HG03135 (cell line): ENCODE data around the gene CADM4.
"Not testable (repeated sequence)": the region's sequence is repeated elsewhere in the genome, so short reads cannot be mapped to it uniquely, and the experiment has no call there.

Experiments used
- ATAC-seq: cut with Tn5 transposase; IDR thresholded peaks from one replicate; pipeline ENCODE4 v1.9.1; 2021; ENCODE audit warnings: mild to moderate bottlenecking, moderate library complexity; ENCODE audit not compliant: unreplicated experiment

The CADM4 gene, protein sequence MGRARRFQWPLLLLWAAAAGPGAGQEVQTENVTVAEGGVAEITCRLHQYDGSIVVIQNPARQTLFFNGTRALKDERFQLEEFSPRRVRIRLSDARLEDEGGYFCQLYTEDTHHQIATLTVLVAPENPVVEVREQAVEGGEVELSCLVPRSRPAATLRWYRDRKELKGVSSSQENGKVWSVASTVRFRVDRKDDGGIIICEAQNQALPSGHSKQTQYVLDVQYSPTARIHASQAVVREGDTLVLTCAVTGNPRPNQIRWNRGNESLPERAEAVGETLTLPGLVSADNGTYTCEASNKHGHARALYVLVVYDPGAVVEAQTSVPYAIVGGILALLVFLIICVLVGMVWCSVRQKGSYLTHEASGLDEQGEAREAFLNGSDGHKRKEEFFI

DNA sequence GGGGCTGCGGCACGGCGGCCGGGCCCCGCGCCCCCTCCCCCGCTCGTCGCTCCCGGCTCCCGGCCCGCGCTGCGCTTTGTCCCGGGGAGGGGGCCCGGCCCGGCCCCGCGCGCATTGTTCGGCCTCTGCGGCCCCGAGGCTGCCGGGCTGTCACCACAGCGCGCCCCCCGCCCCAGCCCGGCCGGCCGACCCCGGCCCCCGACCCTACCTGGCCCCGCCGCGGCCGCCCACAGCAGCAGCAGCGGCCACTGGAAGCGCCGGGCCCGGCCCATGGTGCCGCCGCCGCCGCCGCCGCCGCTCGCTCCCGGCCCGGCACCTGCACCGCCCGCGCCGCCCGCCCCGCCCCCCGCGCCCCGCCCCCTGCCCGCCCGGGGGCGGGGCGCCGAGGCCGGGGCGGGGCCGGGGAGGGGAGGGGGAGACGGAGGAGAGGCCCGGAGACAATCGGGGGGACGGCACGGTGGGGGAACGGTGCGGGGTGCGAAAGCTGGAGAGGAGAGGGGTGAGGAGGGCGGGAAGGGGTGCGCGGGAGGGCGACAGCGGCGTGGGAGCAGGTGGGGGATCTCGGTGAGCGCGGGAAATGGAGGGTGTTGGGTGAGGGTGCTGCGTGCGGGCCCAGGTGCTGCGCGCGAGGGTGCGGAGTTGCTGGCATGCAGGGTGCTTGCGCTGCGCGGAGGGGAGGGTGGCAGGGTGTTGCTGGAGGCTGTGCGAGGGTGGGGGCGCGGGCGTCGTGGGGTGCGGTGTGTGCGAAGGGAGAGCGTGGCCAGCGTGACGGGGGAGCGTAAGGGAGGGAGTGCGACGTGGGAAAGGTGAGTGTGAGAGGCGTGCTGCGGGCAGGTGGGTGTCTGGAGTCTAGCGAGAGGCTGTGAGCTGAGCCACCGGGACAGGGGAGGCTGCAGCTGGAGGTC is at the start of gene CADM4:
Gene CADM4 (minus strand): TSS at position 332 of the 905 bp plus-strand sequence. CDS start 60 bp downstream, at position 272.
- no peak for ATAC-seq

DNA sequence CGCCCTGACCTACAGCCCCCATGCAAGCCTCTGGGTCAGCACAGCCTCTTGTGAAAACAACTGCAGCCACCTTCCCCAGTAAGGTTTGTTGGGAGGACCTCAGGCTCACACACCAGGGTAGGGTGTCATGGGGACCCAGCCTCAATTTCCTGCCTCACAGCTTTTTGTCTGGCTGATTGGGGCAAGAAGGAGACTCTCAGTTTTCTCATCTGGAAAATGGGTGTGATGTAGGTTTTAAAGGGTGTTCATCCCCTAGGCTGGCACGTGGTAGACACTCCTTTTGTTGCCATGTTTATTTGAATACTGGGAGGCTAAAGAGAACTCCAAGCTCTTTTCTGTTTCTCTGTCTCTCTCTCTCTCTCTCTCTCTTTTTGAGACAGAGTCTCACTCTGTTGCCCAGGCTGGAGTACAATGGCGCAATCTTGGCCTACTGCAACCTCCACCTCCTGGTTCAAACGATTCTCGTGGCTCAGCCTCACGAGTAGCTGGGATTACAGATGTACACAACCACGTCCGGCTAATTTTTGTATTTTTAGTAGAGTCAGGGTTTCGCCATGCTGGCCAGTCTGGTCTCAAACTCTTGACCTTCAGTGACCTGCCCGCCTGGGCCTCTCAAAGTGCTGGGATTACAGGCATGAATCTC is 48.5 kb upstream of the CADM4 start:
- ATAC-seq: no peak

DNA sequence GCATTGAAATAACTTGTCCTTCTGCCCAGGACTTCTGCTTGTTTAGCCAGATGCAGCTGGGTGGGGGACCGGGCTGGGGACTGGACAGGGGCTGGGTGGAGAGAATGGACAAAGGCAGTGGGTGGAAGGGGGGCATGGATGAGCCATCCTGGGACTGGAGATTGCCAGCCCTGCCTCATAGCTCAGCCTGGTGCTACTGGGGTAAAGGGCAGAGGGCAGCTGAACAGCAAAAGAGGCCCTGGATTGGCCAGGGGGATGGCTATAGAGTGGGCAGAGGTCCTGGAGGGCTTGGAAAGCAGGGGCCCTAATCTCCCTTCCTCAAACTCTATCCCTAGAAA is 48.0 kb upstream of the CADM4 start:
- no peak for ATAC-seq

DNA sequence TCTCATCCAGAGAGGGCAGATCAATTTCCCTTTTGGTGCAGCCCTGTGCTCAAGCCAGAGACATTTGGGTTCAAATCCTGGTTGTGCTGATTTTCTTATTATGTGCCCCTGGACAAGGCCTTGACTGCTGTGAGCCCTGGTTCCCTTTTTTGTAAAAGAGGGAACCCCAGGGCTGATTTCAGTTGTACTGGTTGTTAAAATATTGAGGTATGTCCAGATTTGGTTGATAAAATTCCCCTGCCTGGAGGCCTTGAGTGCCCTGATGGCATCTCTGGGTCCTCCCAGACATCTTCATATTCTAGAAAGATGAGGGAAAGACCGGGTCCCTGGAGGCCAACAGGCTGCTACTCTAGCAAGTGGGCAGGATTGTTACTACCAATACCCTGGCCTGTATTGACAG is 44.7 kb upstream of the CADM4 start:
- no peak for ATAC-seq

DNA sequence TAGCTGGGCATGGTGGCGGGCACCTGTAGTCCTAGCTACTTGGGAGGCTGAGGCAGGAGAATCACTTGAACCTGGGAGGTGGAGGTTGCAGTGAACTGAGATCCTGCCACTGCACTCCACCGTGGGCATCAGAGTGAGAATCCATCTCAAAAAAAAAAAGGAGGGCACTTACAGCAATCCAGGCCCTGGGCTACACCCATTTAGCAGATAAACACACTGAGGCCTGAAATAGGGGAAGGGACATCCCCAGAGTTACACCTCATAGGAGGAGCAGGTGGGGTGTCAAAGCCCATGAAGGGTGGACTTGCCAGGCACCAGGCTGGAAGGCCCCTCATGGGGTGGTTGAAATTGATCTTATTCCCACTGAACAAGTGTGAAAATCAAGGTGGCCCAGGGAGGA is 44.3 kb upstream of the CADM4 start:
- ATAC-seq: no peak

DNA sequence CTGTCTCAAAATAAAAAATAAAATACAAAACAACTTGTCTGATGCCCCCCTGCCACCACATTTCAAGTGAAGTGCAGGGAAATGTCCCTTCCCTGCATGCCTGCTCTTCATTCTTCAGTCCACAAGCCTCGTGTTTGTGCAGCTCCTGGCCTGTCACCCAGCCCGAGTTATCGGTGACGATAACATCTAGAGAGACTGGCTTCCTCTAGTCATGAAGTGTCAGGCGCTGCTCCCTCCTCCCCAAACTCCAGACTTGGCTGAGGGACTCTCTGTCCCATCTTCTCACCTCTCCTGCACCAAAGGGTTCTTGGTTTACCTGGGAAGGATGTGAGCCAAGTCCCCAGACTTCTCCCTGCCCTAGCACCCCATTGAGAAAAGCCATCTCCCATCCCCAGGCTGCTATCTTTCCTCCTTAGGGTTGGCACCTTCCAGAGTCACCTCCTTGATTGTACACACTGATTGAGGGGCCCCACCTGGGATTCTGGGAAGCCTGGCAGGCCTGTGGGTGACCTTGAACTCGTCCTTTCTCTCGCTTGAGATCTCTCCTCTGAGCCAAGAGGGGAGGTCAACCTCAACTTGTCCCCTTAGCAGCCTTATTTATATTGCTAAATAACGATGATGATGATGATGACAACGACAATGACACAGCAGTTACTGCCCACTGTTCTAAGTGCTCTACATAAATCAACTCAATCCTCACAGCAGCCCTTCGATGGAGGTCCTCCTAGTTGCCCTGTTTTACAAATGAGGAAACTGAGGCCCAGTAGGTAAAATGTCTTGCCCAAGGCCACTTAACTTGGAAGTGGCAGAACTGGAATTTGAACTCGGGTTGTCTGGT is 43.4 kb upstream of the CADM4 start:
- no peak for ATAC-seq

DNA sequence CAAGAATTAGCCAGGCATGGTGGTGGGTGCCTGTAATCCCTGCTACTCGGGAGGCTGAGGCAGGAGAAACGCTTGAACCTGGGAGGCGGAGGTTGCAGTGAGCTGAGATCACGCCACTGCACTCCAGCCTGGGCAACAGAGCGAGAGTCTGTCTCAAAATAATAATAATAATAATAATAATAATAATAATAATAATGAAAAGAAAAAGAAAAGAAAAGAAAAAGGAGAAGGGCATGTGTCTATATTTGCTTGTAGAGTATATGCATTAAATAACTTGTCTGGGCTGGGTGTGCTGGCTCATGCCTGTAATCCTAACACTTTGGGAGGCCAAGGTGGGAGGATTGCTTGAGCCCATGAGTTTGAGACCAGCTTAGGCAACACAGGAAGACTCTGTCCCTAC is 42.6 kb upstream of the CADM4 start:
- ATAC-seq: not testable (repeated sequence)

DNA sequence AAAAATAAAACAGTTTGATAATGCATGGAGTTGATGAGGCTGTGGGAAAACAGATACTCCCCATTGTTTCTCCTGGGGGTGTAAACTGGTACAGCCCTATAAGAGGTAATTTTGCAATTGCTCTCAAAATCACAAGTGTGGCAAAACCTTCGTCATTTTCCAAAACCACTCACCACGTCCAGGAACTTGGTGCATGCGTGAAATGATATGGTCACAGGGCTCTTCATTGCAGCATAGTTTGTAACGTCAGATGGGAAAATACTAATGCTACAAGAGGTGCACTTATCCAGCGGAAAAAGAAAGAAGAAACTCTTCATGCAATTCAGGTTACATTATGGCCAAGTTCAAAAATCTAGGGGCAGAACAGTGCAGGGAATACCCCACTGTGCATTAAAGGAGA is 42.2 kb upstream of the CADM4 start:
- ATAC-seq: no peak

DNA sequence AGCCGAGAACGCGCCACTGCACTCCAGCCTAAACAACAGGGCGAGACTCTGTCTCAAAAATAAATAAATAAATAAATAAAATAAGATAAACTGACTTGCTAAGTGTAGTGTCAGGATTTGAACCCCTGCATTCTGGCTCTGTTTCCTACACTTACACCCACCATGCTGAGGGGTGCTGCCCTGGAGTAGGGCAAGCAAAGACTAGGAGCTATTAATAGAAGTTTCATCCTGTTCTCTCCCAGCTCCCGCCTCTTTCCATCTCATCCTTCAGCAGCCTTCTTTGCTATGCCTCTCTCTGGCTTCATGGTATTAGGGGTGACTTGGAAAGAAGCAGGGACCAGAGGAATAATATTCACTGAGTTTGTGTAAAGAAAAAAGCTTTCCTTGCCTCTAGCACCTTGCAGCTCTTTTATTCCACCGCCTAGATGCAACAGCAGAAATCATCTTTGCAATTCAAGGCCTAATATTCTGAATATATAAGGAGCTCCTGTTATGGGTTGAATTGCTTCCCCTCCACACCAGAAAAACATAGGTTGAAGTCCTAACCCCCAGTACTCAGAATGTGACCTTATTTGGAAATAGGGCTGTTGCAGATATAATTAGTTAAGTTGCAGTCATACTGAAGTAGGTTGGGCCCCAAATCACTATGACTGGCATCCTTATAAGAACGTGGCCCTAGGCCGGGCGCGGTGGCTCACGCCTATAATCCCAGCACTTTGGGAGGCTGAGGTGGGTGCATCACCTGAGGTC is 39.0 kb upstream of the CADM4 start:
- ATAC-seq: no peak

DNA sequence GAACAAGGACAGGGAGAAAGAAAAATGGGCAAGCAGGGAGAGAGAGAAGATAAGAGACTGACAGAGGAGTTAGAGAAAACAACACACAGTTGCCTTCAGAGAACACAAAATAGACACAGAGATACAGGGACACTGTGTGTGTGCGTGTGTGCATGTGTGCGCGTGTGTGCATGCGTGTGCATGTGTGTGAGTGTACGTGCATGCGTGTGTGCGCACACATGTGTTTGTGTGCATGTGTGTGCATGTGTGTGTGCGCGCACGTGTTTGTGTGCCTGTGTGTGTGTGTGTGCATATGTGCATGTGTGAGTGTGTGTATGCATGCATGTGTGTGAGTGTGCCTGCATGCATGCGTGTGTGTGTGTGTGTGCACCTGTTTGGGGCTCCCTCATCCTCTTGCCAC is 36.3 kb upstream of the CADM4 start:
- ATAC-seq: no peak

DNA sequence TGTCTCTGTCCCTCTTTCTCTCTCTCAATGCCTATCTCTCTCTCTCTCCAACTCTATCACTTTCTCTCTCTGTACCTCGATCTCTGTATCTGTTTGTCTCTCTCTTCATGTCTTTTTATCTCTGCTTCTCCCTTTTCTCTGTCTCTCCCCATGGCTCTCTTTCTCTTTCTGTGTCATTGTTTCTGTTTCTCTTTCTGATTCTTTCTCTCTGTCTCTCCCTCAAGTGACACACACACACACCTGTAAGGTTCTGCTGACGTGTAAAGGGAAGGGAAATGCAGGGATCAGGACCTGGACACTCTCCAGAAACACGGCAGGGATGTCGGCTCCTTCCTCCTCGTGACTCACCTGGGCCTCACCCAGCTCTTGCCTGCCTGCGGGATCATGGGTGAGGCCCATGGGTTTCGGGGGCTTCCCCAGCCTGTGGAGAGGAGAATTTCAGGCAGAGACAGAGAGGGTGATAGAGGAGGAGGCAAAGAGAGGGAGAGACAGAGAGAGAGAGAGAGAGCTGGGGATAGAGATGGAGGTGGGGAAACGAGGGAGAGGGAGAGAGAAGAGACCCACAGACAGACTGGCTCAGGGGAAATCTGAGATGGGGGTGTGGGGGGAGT is 35.7 kb upstream of the CADM4 start:
- ATAC-seq: no peak

DNA sequence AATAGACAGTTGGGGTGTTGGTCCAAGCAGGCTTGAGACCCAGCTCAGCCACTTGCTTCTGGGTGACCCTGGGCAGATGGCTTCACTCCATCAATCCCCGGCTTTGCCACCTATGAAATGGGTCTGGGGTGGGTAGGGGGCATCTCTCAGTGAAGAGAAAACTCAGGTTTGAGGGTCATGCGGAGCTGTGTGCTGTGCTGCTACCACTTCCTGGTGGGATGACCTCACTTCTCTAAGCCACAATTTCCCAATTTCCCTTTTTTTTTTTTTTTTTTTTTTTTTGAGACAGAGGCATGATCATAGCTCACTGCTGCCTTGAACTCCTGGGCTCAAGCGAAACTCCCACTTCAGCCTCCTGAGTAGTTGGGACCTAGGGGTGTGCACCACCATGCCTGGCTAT is 34.9 kb upstream of the CADM4 start:
- no peak for ATAC-seq

DNA sequence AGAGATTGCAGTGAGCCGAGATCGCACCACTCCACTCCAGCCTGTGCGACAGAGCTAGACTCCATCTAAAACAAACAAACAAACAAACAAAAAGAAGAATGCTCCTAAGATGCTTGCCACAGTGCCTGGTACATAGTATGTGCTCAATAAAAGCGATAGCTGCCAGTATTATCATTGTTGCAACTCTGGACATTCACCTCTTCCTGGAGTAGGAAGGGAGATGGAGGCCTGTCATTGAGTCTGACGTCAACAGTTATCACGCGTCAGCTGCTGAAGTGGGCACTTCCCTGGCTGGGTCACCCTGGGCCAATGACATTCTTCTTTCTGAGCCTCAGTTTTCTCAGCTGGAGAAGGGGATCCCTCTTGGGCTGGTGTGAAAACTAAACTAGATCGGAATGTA is 34.5 kb upstream of the CADM4 start:
- no peak for ATAC-seq

DNA sequence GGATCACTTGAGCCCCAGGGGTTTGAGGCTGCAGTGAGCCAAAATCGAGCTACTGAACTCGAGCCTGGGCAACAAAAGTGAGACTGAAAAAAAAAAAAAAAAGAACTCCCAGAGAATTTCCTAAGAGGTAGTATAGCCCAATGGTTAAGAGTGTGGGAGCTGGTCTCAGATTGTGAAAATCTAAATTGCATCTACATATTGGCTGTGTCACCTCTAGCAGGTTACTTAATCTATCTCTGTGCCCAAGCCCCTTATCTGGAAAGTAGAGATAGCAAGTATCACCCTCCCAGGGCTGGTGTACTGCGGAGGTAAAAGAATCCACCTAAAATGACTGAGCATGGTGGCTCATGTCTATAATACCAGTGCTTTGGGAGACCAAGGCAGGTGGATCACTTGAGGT is 34.0 kb upstream of the CADM4 start:
- no peak for ATAC-seq

DNA sequence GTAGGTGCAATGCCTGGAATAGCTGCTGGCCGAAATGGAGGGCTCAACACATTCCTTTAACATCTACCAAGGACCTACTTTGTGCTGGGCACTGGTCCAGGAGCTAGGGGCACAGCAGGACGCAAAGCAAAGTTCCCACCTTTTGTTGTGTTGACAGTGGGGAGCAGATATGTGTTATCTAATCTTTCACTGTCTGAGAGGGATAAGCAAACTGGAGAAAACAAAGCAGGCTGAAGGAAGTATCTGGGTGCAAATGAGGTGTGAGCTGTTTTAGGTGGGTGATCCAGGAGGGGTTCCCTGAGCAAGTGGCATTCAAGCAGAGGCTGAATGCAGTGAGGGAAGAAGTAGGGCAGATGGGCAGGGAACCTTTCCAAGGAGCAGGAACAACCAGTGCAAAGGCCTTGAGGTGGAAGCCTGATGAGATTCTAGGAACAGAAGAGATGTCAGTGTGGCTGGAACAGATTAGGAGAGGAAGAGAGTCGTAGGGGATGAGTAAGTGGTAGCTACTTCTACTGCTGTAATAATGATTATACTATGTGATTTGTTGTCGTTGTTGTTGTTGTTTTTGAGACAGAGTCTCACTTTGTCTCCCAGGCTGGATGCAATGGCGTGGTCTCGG is 32.5 kb upstream of the CADM4 start:
- ATAC-seq: no peak

DNA sequence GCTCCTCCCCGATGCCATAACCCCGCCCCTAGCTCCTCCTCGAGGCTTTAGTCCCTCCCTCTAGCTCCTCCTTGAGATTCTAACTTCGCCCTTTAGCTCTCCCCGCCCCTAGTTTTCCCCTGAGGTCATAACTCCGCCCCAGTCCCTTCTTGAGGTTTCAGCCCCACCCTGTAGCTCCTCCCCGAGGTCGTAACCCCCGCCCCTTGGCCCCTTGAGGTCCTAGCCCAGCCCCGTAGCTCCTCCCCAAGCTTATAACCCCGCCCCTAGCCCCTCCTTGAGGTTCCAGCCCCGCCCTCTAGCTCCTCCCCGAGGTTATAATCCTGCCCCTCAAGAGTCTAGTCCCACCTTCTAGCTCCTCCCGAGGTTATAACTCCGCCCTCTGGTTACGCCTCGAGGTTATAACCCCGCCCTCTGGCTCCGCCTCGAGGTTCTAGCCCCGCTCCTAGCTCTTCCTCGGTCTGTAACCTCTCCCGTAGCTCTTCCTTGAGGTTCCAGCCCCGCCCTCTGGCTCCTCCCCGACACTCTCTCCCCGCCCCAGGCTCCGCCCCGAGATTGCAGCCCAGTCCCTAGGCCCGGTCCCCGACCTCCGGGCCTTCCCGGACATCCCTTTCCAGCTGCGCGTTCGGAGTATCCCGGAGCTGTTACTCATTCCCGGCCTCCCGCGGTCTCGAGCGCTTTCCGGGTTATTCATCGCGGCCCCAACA is 28.9 kb upstream of the CADM4 start:
- ATAC-seq: peak; percentile 85

DNA sequence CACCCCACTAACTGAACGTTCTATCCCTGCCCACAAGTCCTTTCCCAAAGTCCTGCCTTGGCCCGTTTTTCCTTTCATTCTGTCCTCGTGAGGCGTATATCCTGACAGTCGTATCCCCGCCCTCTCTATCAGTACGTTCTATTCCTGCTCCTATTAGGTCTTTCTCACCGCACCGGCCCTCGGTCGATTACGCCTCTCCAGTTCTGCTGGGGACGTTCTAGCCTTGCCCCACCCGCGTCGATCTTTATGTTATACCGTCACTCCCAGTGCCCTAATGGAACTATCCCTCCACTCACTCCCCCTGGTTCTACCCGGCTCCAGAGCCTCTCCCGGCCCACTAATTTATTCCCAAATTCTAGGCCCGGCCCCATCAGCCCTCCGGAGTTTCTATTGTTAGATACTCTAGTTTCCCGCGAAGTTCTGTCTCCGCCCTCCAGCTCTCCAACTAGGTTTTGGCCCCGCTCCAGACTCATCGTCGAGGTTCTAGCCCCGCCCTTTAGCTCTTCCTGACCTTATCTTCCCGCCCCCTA is 28.3 kb upstream of the CADM4 start:
- ATAC-seq: no peak

DNA sequence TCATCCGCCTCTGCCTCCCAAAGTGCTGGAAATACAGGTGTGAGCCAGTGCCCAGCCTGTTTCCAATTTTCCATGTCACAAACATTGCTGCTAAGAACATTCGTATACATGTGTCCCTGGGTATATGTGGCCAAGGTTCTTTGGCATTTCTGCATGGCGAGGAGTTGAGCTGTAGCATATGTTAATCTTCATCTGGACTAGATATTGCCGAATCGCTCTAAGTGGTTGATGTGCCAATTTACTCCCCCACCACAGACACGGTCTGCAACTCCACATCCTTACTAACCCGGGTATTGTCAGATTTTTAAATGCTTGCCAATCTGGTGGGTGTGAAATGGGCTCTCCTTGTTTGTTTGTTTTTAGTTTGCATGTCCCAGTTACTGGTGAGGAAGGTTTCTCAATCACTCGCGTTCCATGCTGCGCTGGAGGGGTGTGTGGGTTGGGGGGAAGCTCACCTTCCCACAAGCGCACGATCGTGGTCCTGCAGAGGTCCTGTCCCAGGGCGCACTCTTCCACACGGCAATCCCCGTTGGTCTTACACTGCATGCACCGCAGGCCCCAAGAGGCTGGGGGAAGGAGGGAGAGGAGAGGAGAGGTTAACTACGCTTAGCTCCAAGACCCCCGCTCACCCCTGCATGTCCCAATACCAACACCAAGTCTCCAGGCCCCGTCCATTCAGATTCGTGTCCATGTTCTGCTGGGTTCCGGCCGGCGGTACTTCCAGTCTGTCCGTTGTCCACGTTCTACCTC is 27.7 kb upstream of the CADM4 start:
- ATAC-seq: no peak
